Gastrocnemius medialis (tissue), 4 donors: ENCODE measurements around the gene LGALS9.

ENCODE experiments used
- CTCF ChIP-seq, 5 experiments: fragments of 450-650 bp in 3 of 5; fragments of 200-600 bp in 2 of 5; sonication (generic) in 2 of 5; IDR thresholded peaks in 4 of 5; conservative IDR thresholded peaks in 1 of 5; 1 replicate in 4 of 5; 2 replicates in 1 of 5; pipeline ENCODE4 v1.5.1; 2016 to 2019; ENCODE audit warnings: antibody characterized with exemption in 5 of 5, mild to moderate bottlenecking in 3 of 5, moderate library complexity in 3 of 5
- POLR2A ChIP-seq, 2 donors: fragments of 450-650 bp; IDR thresholded peaks; one replicate each; pipeline ENCODE4 v1.6.1; 2017; ENCODE audit warnings: antibody characterized with exemption in 2 of 2, mild to moderate bottlenecking in 2 of 2, moderate library complexity in 2 of 2

GRCh38 chr17:27646232-27646631 is 15.2 kb downstream of the LGALS9 start:
- TF ChIP-seq POLR2A (IDR thresholded peaks at IDR 0.05) (no peak), CTCF (IDR thresholded peaks at IDR 0.05 in 4 of 5, conservative IDR thresholded peaks at IDR 0.05 in 1 of 5) (no peak)
